ENCODE results near the gene EIF4G3.

EIF4G3 gene

DNA sequence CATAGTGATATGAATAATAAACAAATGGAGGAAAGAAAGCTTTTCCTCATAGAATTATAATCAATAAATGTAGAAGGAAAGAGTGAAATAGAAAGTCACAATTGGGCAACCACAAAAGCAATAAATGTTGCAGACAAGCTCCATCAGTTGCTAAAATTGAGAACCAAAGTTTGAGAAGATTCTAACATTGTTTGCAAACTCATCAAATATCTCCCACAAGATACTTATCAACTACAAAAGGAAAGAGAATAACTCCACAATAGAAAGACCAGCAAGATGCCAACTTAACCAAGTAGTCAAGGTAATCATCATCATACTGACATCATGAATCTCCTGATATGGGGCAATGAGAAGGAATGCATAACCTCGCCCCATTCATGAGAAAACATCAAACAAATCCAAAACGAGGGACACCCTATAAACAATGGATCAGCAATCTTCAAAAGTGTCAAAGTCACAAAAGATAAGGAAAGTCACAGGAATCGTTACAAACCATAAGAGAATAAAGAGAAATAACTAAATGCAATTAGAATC lies 16.4 kb downstream of the EIF4G3 start:
- no peak for TF ChIP-seq CTCF (IDR thresholded peaks at IDR 0.05; ENCODE audit: low read depth, low read length, missing control alignments)
- in situ Hi-C loops (cut with HindIII; ENCODE audit: low pct_ligation_motif_present, low sequenced_read_pairs): no loop called here
- Histone ChIP-seq H3K27me3 (replicated peaks) (no peaks in the 10 kb centered on the region), H3K27ac (no peak overlapping the region), H3K36me3 (replicated peaks) (peaks cover 15% of the 10 kb centered on the region), H3K4me3 (ENCODE audit: low read depth, low read length) (no peak overlapping the region)
- no peak for DNase-seq

DNA sequence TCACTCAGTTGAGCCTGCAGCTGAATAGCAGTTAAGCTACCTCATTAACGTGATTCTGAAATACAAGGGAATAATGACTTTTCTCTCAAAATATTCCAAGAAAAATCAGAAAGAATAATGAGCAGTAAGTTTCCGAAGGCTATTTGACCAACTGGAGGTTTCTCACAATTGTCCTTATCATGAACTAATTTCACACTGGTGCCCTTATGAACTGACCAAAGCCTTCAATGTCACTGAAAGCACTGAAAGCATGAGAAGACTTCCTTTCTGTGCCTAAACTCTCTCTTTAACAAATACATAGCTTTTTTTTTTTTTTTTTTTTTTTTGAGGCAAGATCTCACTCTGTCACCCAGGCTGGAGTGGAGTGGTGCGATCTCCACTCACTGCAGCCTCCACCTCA lies 18.8 kb downstream of the EIF4G3 start:
- in situ Hi-C loops (cut with HindIII; ENCODE audit: low pct_ligation_motif_present, low sequenced_read_pairs): no loop called here
- peaks cover 10% of the 10 kb centered on the region for H3K36me3 ChIP-seq (replicated peaks)
- H3K27me3 ChIP-seq (replicated peaks): no peaks in the 10 kb centered on the region
- no peak overlapping the region for H3K27ac ChIP-seq
- DNase-seq: no peak
- H3K4me3 ChIP-seq (ENCODE audit: low read depth, low read length): no peak overlapping the region
- TF ChIP-seq CTCF (IDR thresholded peaks at IDR 0.05; ENCODE audit: low read depth, low read length, missing control alignments): no peak

- in situ Hi-C loops (cut with HindIII; ENCODE audit: low pct_ligation_motif_present, low sequenced_read_pairs): no loop called here
These were observed 19.6 kb downstream of the EIF4G3 start for GRCh38 chr1:21157054-21157453.

GRCh38 chr1:21156019-21156418 lies 20.7 kb downstream of the EIF4G3 start:
- in situ Hi-C loops (cut with HindIII; ENCODE audit: low pct_ligation_motif_present, low sequenced_read_pairs): no loop called here
- H3K4me3 ChIP-seq (ENCODE audit: low read depth, low read length): no peak overlapping the region
- no peak for TF ChIP-seq CTCF (IDR thresholded peaks at IDR 0.05; ENCODE audit: low read depth, low read length, missing control alignments)
- DNase-seq: no peak
- peaks cover 7% of the 10 kb centered on the region for H3K36me3 ChIP-seq (replicated peaks)
- no peak overlapping the region for H3K27ac ChIP-seq
- no peaks in the 10 kb centered on the region for H3K27me3 ChIP-seq (replicated peaks)

More at GRCh38 chr1:21157054-21157453, 19.6 kb downstream of the EIF4G3 start:
- TF ChIP-seq CTCF (IDR thresholded peaks at IDR 0.05; ENCODE audit: low read depth, low read length, missing control alignments): no peak
- Histone ChIP-seq H3K27me3 (replicated peaks) (no peaks in the 10 kb centered on the region), H3K27ac (no peak overlapping the region), H3K4me3 (ENCODE audit: low read depth, low read length) (no peak overlapping the region), H3K36me3 (replicated peaks) (peaks cover 8% of the 10 kb centered on the region)
- no peak for DNase-seq

GRCh38 chr1:21154717-21155116 lies 22.0 kb downstream of the EIF4G3 start:
- in situ Hi-C loops (cut with HindIII; ENCODE audit: low pct_ligation_motif_present, low sequenced_read_pairs): no loop called here
- H3K36me3 ChIP-seq (replicated peaks): peaks cover 3% of the 10 kb centered on the region
- no peak overlapping the region for H3K4me3 ChIP-seq (ENCODE audit: low read depth, low read length)
- no peak for DNase-seq
- H3K27me3 ChIP-seq (replicated peaks): no peaks in the 10 kb centered on the region
- no peak overlapping the region for H3K27ac ChIP-seq
- TF ChIP-seq CTCF (IDR thresholded peaks at IDR 0.05; ENCODE audit: low read depth, low read length, missing control alignments): no peak

DNA sequence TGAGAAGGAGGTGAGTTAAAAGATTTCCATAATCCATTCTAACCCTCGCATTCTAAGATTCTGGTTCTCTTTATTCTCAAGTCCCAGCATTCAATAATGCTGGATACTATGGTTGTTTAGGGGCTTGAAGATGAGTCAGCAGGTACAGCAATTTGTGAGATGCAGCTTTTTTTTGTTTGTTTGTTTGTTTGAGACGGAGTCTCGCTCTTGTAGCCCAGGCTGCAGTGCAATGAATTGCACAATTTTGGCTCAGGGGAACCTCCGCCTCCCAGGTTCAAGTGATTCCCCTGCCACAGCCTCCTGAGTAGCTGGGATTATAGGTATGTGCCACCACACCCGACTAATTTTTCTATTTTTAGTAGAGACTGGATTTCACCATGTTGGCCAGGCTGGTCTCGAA lies 23.3 kb downstream of the EIF4G3 start:
- no peak for TF ChIP-seq CTCF (IDR thresholded peaks at IDR 0.05; ENCODE audit: low read depth, low read length, missing control alignments)
- H3K4me3 ChIP-seq (ENCODE audit: low read depth, low read length): no peak overlapping the region
- H3K27ac ChIP-seq: no peak overlapping the region
- in situ Hi-C loops (cut with HindIII; ENCODE audit: low pct_ligation_motif_present, low sequenced_read_pairs): no loop called here
- DNase-seq: no peak
- H3K36me3 ChIP-seq (replicated peaks): peaks cover under 1% of the 10 kb centered on the region
- no peaks in the 10 kb centered on the region for H3K27me3 ChIP-seq (replicated peaks)

All from brain microvascular endothelial cell (primary cell).